ENCODE data around the gene PLA2G2F. TPM values are rescaled to one million over a fixed set of nuclear protein-coding genes. Genes with fewer than 3 reads are reported as not detected.

The PLA2G2F gene
- total and polyA plus RNA-seq, 4 donors: 0.03 to 0.13 TPM; not detected in 2

GRCh38 chr1:20152599-20152930, 13.4 kb downstream of the PLA2G2F start:
- Histone ChIP-seq H3K36me3 (ENCODE audit: control insufficient read depth in 1 of 2, insufficient read depth in 2 of 2, low read length in 1 of 2) (no peaks in the 10 kb centered on the region), H3K27me3 (ENCODE audit: control insufficient read depth in 1 of 2, insufficient read depth in 2 of 2, low read length in 1 of 2) (no peaks in the 10 kb centered on the region), H3K9me3 (ENCODE audit: control insufficient read depth, low read length) (no peaks in the 10 kb centered on the region), H3K27ac (ENCODE audit: low read depth in 1 of 2, low read length in 2 of 2) (no peak overlapping the region), H3K4me1 (ENCODE audit: control insufficient read depth in 1 of 2, insufficient read depth in 2 of 2, low read length in 2 of 2) (no peaks in the 10 kb centered on the region), H3K4me3 (ENCODE audit: low read length in 2 of 2) (no peak overlapping the region)
- ATAC-seq (ENCODE audit: low FRiP score) (peak; percentile 12), DNase-seq (no peak)
- intact Hi-C loops (cut with DNase I): loop anchor here (1.0 to 10.0 kb wide), 4 partner anchors 178 to 488 kb away; partner anchors contain the start of gene HTR6 (in 2 of the 2)
- WGBS, 2 donors: 46 to 53% methylated on average over 7 of the region's 7 CpGs

- peak; percentile 45 for ATAC-seq (ENCODE audit: low FRiP score)
- Histone ChIP-seq H3K27me3 (ENCODE audit: control insufficient read depth in 1 of 2, insufficient read depth in 2 of 2, low read length in 1 of 2) (no peaks in the 10 kb centered on the region), H3K36me3 (ENCODE audit: control insufficient read depth in 1 of 2, insufficient read depth in 2 of 2, low read length in 1 of 2) (no peaks in the 10 kb centered on the region), H3K4me1 (ENCODE audit: control insufficient read depth in 1 of 2, insufficient read depth in 2 of 2, low read length in 2 of 2) (no peaks in the 10 kb centered on the region), H3K27ac (ENCODE audit: low read depth in 1 of 2, low read length in 2 of 2) (no peak overlapping the region), H3K4me3 (ENCODE audit: low read length in 2 of 2) (no peak overlapping the region), H3K9me3 (ENCODE audit: control insufficient read depth, low read length) (peaks cover 1% of the 10 kb centered on the region)
- WGBS, 2 donors: 71 to 80% methylated on average over 6 of the region's 6 CpGs
- peak; percentile 73 to 80 for DNase-seq
- intact Hi-C loops (cut with DNase I): loop anchor here (1.0 to 10.0 kb wide), 4 partner anchors 178 to 488 kb away; partner anchors contain the start of gene HTR6 (in 2 of the 2)
Measured at GRCh38 chr1:20153000-20153418, 13.9 kb downstream of the PLA2G2F start.

- H3K36me3 ChIP-seq (ENCODE audit: control insufficient read depth in 1 of 2, insufficient read depth in 2 of 2, low read length in 1 of 2): no peaks in the 10 kb centered on the region
- H3K4me1 ChIP-seq (ENCODE audit: control insufficient read depth in 1 of 2, insufficient read depth in 2 of 2, low read length in 2 of 2): no peaks in the 10 kb centered on the region
- DNase-seq (peak in 1 of 2 donors; percentile 51), ATAC-seq (ENCODE audit: low FRiP score) (no peak)
- H3K27ac ChIP-seq (ENCODE audit: low read depth in 1 of 2, low read length in 2 of 2): no peak overlapping the region
- WGBS, 2 donors: 77 to 78% methylated on average over 18 of the region's 18 CpGs
- intact Hi-C loops (cut with DNase I): loop anchor here (10.0 kb wide), 1 partner anchor 490 kb away; the partner anchor contains the start of gene HTR6 (in 2 of the 2)
- no peak overlapping the region for H3K4me3 ChIP-seq (ENCODE audit: low read length in 2 of 2)
- H3K27me3 ChIP-seq (ENCODE audit: control insufficient read depth in 1 of 2, insufficient read depth in 2 of 2, low read length in 1 of 2): no peaks in the 10 kb centered on the region
- H3K9me3 ChIP-seq (ENCODE audit: control insufficient read depth, low read length): peaks cover 5% of the 10 kb centered on the region
Measured at GRCh38 chr1:20154301-20154831, 15.2 kb downstream of the PLA2G2F start.

GRCh38 chr1:20158358-20159070, 19.4 kb downstream of the PLA2G2F start:
- 86 to 96% methylated on average over 7 of the region's 7 CpGs for WGBS, 2 donors
- no peak for ATAC-seq (ENCODE audit: low FRiP score)
- Histone ChIP-seq H3K36me3 (ENCODE audit: control insufficient read depth in 1 of 2, insufficient read depth in 2 of 2, low read length in 1 of 2) (no peaks in the 10 kb centered on the region), H3K4me3 (ENCODE audit: low read length in 2 of 2) (no peak overlapping the region), H3K4me1 (ENCODE audit: control insufficient read depth in 1 of 2, insufficient read depth in 2 of 2, low read length in 2 of 2) (no peaks in the 10 kb centered on the region), H3K9me3 (ENCODE audit: control insufficient read depth, low read length) (peaks cover 26% of the 10 kb centered on the region), H3K27ac (ENCODE audit: low read depth in 1 of 2, low read length in 2 of 2) (no peak overlapping the region), H3K27me3 (ENCODE audit: control insufficient read depth in 1 of 2, insufficient read depth in 2 of 2, low read length in 1 of 2) (no peaks in the 10 kb centered on the region)
- DNase-seq: no peak
- intact Hi-C loops (cut with DNase I): loop anchor here (10.0 kb wide), 1 partner anchor 494 kb away; the partner anchor contains the start of gene HTR6 (in 2 of the 2)

- no peak overlapping the region for H3K27ac ChIP-seq (ENCODE audit: low read depth in 1 of 2, low read length in 2 of 2)
- ATAC-seq (ENCODE audit: low FRiP score): no peak
- DNase-seq: no peak
- no peaks in the 10 kb centered on the region for H3K27me3 ChIP-seq (ENCODE audit: control insufficient read depth in 1 of 2, insufficient read depth in 2 of 2, low read length in 1 of 2)
- intact Hi-C loops (cut with DNase I): no loop called here
- peaks cover 26% of the 10 kb centered on the region for H3K9me3 ChIP-seq (ENCODE audit: control insufficient read depth, low read length)
- H3K4me1 ChIP-seq (ENCODE audit: control insufficient read depth in 1 of 2, insufficient read depth in 2 of 2, low read length in 2 of 2): no peaks in the 10 kb centered on the region
- no peaks in the 10 kb centered on the region for H3K36me3 ChIP-seq (ENCODE audit: control insufficient read depth in 1 of 2, insufficient read depth in 2 of 2, low read length in 1 of 2)
- H3K4me3 ChIP-seq (ENCODE audit: low read length in 2 of 2): no peak overlapping the region
- WGBS, 2 donors: 79 to 81% methylated on average over 1 of the region's 1 CpG
Measured at GRCh38 chr1:20160034-20160433, 20.9 kb downstream of the PLA2G2F start.

GRCh38 chr1:20164694-20165202, 25.6 kb downstream of the PLA2G2F start:
- Histone ChIP-seq H3K4me3 (ENCODE audit: low read length in 2 of 2) (no peak overlapping the region), H3K4me1 (ENCODE audit: control insufficient read depth in 1 of 2, insufficient read depth in 2 of 2, low read length in 2 of 2) (no peaks in the 10 kb centered on the region), H3K36me3 (ENCODE audit: control insufficient read depth in 1 of 2, insufficient read depth in 2 of 2, low read length in 1 of 2) (no peaks in the 10 kb centered on the region), H3K9me3 (ENCODE audit: control insufficient read depth, low read length) (peaks cover 17% of the 10 kb centered on the region), H3K27ac (ENCODE audit: low read depth in 1 of 2, low read length in 2 of 2) (no peak overlapping the region), H3K27me3 (ENCODE audit: control insufficient read depth in 1 of 2, insufficient read depth in 2 of 2, low read length in 1 of 2) (no peaks in the 10 kb centered on the region)
- ATAC-seq (ENCODE audit: low FRiP score): no peak
- intact Hi-C loops (cut with DNase I): no loop called here
- DNase-seq: peak in 1 of 2 donors; percentile 76
- WGBS, 2 donors: 70 to 73% methylated on average over 15 of the region's 15 CpGs

GRCh38 chr1:20165522-20165951, 26.4 kb downstream of the PLA2G2F start:
- no peak for ATAC-seq (ENCODE audit: low FRiP score)
- intact Hi-C loops (cut with DNase I): no loop called here
- 85 to 86% methylated on average over 16 of the region's 16 CpGs for WGBS, 2 donors
- no peak for DNase-seq
- H3K4me3 ChIP-seq (ENCODE audit: low read length in 2 of 2): no peak overlapping the region
- H3K27ac ChIP-seq (ENCODE audit: low read depth in 1 of 2, low read length in 2 of 2): no peak overlapping the region
- no peaks in the 10 kb centered on the region for H3K27me3 ChIP-seq (ENCODE audit: control insufficient read depth in 1 of 2, insufficient read depth in 2 of 2, low read length in 1 of 2)
- H3K36me3 ChIP-seq (ENCODE audit: control insufficient read depth in 1 of 2, insufficient read depth in 2 of 2, low read length in 1 of 2): no peaks in the 10 kb centered on the region
- no peaks in the 10 kb centered on the region for H3K4me1 ChIP-seq (ENCODE audit: control insufficient read depth in 1 of 2, insufficient read depth in 2 of 2, low read length in 2 of 2)
- peaks cover 14% of the 10 kb centered on the region for H3K9me3 ChIP-seq (ENCODE audit: control insufficient read depth, low read length)

GRCh38 chr1:20166051-20166450, 26.9 kb downstream of the PLA2G2F start:
- WGBS, 2 donors: 58 to 71% methylated on average over 17 of the region's 17 CpGs
- peaks cover 10% of the 10 kb centered on the region for H3K9me3 ChIP-seq (ENCODE audit: control insufficient read depth, low read length)
- no peak overlapping the region for H3K27ac ChIP-seq (ENCODE audit: low read depth in 1 of 2, low read length in 2 of 2)
- H3K4me3 ChIP-seq (ENCODE audit: low read length in 2 of 2): no peak overlapping the region
- H3K4me1 ChIP-seq (ENCODE audit: control insufficient read depth in 1 of 2, insufficient read depth in 2 of 2, low read length in 2 of 2): no peaks in the 10 kb centered on the region
- H3K27me3 ChIP-seq (ENCODE audit: control insufficient read depth in 1 of 2, insufficient read depth in 2 of 2, low read length in 1 of 2): no peaks in the 10 kb centered on the region
- DNase-seq (no peak), ATAC-seq (ENCODE audit: low FRiP score) (no peak)
- no peaks in the 10 kb centered on the region for H3K36me3 ChIP-seq (ENCODE audit: control insufficient read depth in 1 of 2, insufficient read depth in 2 of 2, low read length in 1 of 2)
- intact Hi-C loops (cut with DNase I): no loop called here

GRCh38 chr1:20167126-20167525, 28.0 kb downstream of the PLA2G2F start:
- no peaks in the 10 kb centered on the region for H3K36me3 ChIP-seq (ENCODE audit: control insufficient read depth in 1 of 2, insufficient read depth in 2 of 2, low read length in 1 of 2)
- H3K27me3 ChIP-seq (ENCODE audit: control insufficient read depth in 1 of 2, insufficient read depth in 2 of 2, low read length in 1 of 2): no peaks in the 10 kb centered on the region
- no peaks in the 10 kb centered on the region for H3K4me1 ChIP-seq (ENCODE audit: control insufficient read depth in 1 of 2, insufficient read depth in 2 of 2, low read length in 2 of 2)
- 81 to 84% methylated on average over 8 of the region's 8 CpGs for WGBS, 2 donors
- ATAC-seq (ENCODE audit: low FRiP score) (no peak), DNase-seq (no peak)
- intact Hi-C loops (cut with DNase I): no loop called here
- no peak overlapping the region for H3K4me3 ChIP-seq (ENCODE audit: low read length in 2 of 2)
- H3K27ac ChIP-seq (ENCODE audit: low read depth in 1 of 2, low read length in 2 of 2): no peak overlapping the region
- H3K9me3 ChIP-seq (ENCODE audit: control insufficient read depth, low read length): peaks cover 6% of the 10 kb centered on the region
